ENCODE results near the gene SPOPL. TPM values are rescaled to one million over a fixed set of nuclear protein-coding genes. Genes with fewer than 3 reads are reported as not detected.

SPOPL gene
- total and polyA plus RNA-seq, 8 donors: 3.1 to 60.0 (median 9.6) TPM

GRCh38 chr2:138486363-138487198 is 15.0 kb upstream of the SPOPL start:
- Histone ChIP-seq H3K9me3 (no peaks in the 10 kb centered on the region), H3K27ac (no peak overlapping the region), H3K27me3 (no peaks in the 10 kb centered on the region), H3K36me3 (no peaks in the 10 kb centered on the region), H3K4me3 (no peak overlapping the region), H3K4me1 (peaks cover 0 to 8% (median under 1%) of the 10 kb centered on the region in 4 donors)
- intact Hi-C loops (cut with DNase I; ENCODE audit: low total_unique reads): no loop called here
- TF ChIP-seq POLR2AphosphoS5 (IDR thresholded peaks at IDR 0.05): no peak
- no peak for TF ChIP-seq CTCF (IDR thresholded peaks at IDR 0.05)
- TF ChIP-seq EP300 (IDR thresholded peaks at IDR 0.05): no peak
- TF ChIP-seq POLR2A (IDR thresholded peaks at IDR 0.05): no peak
- 42 to 74% (median 55%) methylated on average over 2 of the region's 2 CpGs for WGBS, 5 donors
- DNase-seq: no peak

DNA sequence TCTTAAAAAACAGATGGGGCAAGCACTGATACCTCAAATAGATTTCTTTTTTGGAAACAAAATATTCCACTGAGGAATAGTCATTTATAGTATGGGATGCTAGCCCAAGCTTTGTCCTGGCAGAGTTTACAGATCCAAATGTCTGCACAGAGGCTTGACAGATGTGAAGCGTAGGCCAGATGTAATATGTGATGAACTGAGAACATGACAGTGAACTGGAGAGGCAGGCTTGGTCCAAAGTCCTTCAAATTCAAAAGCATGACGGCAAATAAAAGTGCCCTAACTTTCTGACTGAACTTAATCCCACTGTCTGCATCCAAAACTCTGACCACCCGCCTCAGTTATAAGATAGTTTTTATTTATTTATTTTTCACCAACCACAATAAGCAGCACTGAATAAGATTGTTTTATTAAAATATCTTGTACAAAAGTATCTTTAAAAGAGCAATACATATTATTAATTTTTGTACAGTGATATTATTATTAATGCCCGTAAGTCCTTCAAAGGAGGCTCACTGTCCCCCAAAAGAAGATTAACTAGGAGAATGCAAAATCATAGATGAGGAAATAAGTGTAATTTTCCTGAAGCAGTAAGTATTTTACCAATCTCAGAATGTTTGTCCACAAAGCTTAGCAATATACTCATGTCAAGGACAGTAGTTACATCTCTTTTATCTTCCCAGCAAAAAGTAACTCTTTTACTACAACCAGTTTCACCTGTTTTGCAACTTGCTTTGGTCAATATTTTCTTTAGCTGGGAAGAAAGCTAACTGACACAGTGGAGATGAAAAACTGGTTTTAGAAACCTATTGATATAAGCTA is 10.7 kb upstream of the SPOPL start:
- peaks cover 0 to 8% (median 2%) of the 10 kb centered on the region in 4 donors for H3K4me1 ChIP-seq
- no peaks in the 10 kb centered on the region for H3K9me3 ChIP-seq
- peak in 1 of 2 donors; percentile 73 for DNase-seq
- H3K4me3 ChIP-seq: no peak overlapping the region
- no peaks in the 10 kb centered on the region for H3K27me3 ChIP-seq
- H3K36me3 ChIP-seq: peaks cover 0 to 4% (median 2%) of the 10 kb centered on the region in 4 donors
- no peak overlapping the region for H3K27ac ChIP-seq
- intact Hi-C loops (cut with DNase I; ENCODE audit: low total_unique reads): no loop called here
- 69 to 93% (median 79%) methylated on average over 4 of the region's 4 CpGs for WGBS, 5 donors
- TF ChIP-seq POLR2A (IDR thresholded peaks at IDR 0.05): no peak
- no peak for TF ChIP-seq EP300 (IDR thresholded peaks at IDR 0.05)
- TF ChIP-seq POLR2AphosphoS5 (IDR thresholded peaks at IDR 0.05): no peak

- peaks cover 0 to 4% (median 2%) of the 10 kb centered on the region in 4 donors for H3K4me1 ChIP-seq
- H3K4me3 ChIP-seq: no peak overlapping the region
- no peak overlapping the region for H3K27ac ChIP-seq
- intact Hi-C loops (cut with DNase I; ENCODE audit: low total_unique reads): no loop called here
- H3K9me3 ChIP-seq: no peaks in the 10 kb centered on the region
- no peaks in the 10 kb centered on the region for H3K27me3 ChIP-seq
- DNase-seq: no peak
- H3K36me3 ChIP-seq: peaks cover 0 to 9% (median 4%) of the 10 kb centered on the region in 4 donors
- TF ChIP-seq POLR2AphosphoS5 (IDR thresholded peaks at IDR 0.05) (no peak), POLR2A (IDR thresholded peaks at IDR 0.05) (no peak), EP300 (IDR thresholded peaks at IDR 0.05) (no peak), CTCF (IDR thresholded peaks at IDR 0.05) (no peak)
These were observed 10.1 kb upstream of the SPOPL start for GRCh38 chr2:138491495-138491862.

DNA sequence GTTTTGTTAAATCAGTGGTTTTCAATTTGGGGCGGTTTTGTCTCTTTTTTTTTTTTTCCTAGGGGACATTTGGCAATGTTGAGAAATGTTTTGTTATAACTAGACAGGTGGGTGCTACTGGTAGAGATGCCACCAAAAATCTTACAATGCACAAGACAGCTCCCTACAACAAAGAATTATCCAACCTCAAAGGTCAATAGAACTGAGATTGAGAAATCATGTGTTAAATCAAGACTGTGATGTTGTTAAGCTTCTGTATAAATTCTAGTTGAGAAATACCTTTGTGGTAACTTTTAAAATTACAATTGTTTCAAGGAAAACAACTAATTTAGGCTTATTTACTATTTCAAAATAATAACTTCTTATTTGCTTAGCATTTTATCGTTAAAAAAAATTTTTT is 9.4 kb upstream of the SPOPL start:
- Histone ChIP-seq H3K27ac (no peak overlapping the region), H3K36me3 (peaks cover 0 to 11% (median 4%) of the 10 kb centered on the region in 4 donors), H3K27me3 (no peaks in the 10 kb centered on the region), H3K4me3 (no peak overlapping the region), H3K9me3 (no peaks in the 10 kb centered on the region), H3K4me1 (peaks cover 0 to 4% (median 0%) of the 10 kb centered on the region in 4 donors)
- no peak for DNase-seq
- intact Hi-C loops (cut with DNase I; ENCODE audit: low total_unique reads): no loop called here
- 90 to 95% (median 94%) methylated on average over 2 of the region's 2 CpGs for WGBS, 5 donors
- TF ChIP-seq POLR2AphosphoS5 (IDR thresholded peaks at IDR 0.05) (no peak), POLR2A (IDR thresholded peaks at IDR 0.05) (no peak), EP300 (IDR thresholded peaks at IDR 0.05) (no peak), CTCF (IDR thresholded peaks at IDR 0.05) (no peak)
